GM18505 (cell line): ENCODE measurements around the gene TMEM255B.

Experiments used
- ATAC-seq: cut with Tn5 transposase; IDR thresholded peaks from one replicate; pipeline ENCODE4 v1.9.1; 2021; ENCODE audit not compliant: unreplicated experiment
- POLR2A ChIP-seq: IDR thresholded peaks from 4 replicates; pipeline ENCODE4 v1.6.1; 2011; ENCODE audit warnings: borderline replicate concordance; ENCODE audit not compliant: insufficient read depth, insufficient read length; ENCODE audit errors: extremely low read depth

The TMEM255B gene

DNA sequence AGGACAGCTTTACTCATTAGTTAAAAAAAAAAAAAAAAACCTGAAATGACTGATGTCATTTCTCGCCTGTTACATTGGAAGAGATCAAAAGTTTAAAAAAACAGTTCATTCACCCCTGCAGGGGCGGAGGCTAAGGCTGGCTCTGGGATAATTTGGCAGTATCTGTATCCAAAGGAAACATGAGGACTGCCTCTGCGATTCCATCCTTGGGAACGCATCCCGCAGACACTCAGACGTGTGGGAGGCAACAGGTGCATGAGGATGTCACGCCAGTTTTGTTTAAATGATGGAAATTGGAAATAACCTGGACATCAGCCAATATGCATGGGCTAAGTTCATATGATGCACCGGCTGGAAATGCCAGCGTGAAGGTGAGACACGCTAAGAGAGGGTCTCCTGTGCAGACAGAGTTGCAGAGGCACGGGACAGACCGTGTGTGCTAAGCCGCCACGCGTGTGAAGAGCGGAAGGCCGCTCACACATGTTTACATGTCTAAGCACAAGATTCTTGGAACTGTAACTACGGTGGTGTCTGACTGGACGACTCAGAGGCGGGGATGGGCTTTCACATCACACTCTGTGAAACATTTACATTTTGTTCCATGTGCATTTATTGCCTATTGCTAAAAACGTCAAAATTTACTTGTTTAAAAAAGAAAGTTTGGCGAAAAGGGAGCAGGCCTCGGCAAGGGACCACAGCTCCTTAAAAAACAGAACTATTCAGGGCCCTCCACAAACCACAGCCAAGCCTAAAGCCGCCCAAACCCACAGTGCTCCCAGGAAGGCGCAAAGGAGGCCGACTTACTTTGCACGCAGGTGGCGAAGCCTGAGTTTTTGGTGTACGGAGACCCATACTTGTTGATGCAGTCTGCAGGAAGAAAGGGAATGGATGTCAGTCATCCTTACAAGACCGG lies 87.0 kb downstream of the TMEM255B start:
- TF ChIP-seq POLR2A: no peak
- no peak for ATAC-seq

DNA sequence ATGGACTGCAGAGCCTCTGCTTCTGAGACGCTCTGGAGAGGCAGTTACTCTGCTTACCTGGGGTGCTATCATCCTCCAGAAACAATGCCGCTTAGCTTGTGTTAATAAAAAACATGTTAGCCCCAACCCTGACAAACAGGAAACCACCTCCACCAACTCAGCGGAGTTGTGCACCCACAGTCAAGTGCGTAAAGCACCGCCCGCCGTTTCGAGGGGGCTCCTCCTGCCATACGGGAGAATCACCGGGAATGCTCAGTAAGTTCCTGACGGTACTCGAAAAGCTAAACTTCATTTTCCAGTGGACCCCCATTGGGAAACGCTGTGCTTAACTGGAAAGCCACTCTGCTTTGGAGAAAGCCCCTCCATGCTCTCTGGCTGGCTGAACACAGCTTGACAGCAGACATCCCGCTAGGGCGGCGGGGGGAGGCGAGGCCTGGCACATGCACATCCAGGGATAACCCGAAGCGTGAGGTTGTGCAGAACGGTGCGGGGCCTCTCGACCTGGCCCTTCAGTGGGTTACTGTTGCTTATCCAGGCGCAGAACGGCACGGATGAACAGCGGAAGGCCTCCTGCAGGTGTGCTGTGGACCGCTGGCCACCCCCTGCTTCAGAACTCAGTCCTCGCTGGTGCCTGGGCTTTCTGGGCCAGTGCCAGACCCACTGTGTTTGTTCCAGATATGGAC lies 87.8 kb downstream of the TMEM255B start:
- no peak for TF ChIP-seq POLR2A
- no peak for ATAC-seq

DNA sequence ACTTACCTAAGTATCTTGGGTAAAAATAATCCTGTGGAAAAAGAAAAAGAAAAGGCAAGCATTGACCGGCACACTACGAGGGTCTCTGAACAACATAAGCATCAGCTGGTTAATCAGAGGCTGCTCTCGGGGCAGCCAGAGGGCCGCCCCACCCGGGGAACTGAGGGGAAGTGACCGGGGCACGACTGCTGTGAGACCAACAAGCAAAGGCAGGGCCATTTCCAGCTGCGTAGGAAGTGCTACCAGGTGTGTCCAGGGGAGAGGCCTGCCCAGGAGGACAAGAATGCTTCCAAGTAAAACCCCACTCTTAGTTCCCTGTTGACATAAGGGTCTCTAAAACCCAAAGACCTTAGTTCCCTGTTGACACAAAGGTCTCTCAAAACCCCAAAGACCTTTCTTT lies 89.0 kb downstream of the TMEM255B start:
- TF ChIP-seq POLR2A: no peak
- no peak for ATAC-seq

DNA sequence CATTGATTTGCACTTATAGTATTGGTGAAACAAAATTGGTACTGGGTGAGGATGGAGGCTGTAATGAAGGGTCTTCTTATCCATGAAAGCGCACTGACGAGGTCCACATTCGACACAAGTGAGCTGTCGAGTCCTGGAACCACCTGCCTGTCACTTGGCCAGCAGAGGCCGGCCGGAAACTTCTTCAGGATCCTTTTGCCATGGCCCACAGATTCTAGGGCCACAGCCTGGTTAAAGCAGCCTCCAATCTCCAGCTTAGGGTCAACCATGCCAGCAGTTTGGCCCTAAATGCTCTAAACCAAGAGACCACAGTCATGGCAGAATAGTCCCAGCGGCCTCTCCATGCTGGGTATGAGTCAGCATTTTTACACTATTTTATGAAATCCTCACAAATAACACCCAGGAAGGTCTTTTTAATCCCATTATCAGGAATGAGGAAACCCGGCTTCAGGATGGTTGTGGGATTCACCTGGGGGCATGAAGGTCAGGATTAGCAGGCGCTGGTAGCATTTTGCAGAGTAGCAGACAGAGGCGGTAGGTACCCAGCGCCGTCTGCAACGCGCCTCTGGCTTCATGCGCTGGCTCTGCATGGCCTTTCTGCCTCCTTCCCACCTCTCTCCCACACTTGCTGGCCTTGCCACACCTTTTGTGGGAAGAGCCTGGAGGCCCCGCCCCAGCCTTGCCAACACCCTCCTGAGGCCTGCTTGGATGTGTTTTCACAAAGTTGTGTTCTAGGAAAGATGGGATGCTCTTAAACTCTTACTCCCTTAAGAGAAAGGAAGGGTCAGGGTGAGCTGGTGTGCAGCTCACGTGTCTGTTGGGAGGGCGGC lies 89.6 kb downstream of the TMEM255B start:
- TF ChIP-seq POLR2A: no peak
- no peak for ATAC-seq

DNA sequence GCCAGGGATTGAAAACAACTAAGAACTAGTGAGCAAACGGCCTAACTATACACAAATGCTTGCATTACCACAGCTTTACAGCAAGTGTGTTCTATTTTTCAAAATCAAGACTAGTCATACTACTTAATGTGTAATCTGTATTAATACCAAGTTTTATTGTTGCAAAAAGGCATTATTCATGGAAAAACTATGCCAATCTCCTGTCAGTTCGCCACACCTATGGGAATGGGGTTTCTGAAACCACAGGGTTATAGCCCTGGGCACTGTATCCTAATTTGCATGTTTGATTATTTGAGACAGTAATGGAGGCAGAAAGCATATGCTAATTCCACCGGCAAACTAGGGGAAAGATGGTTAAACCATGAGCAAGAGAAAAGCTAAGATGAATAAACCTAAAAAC lies 90.5 kb downstream of the TMEM255B start:
- ATAC-seq: no peak
- TF ChIP-seq POLR2A: no peak

DNA sequence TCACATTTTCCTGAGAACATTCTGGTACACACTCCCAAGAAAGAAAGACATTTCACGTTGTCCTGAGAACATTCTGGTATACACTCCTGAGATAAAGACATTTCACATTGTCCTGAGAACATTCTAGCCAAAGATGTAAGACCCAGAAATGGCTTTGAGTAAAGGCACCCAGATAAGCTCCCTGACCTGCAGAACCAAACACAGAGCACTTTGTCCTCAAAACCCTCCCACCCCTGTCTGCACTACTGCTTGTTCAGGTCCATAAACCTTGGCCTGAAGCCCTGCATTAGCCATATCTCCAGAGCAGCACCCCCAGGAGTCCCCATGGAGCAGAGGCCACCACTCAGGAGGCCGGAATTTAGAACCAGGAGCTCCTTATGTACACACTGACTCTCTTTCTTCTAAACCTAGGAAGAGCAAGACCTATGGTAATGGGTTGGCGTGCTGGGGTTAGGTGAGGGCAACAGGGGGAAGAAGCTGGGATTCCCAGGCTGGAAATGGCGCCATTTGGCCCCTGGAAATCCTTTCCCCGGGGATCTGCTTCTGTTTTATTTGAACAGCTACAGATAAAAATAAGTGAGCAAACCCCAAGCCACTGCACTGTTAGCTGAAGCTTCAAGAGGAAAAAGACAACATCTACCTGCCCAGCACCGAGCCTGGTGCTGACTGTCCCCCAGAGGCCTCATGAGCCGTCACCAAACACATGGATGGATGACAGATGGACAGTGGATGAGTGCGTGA lies 91.1 kb downstream of the TMEM255B start:
- TF ChIP-seq POLR2A: no peak
- ATAC-seq: no peak

DNA sequence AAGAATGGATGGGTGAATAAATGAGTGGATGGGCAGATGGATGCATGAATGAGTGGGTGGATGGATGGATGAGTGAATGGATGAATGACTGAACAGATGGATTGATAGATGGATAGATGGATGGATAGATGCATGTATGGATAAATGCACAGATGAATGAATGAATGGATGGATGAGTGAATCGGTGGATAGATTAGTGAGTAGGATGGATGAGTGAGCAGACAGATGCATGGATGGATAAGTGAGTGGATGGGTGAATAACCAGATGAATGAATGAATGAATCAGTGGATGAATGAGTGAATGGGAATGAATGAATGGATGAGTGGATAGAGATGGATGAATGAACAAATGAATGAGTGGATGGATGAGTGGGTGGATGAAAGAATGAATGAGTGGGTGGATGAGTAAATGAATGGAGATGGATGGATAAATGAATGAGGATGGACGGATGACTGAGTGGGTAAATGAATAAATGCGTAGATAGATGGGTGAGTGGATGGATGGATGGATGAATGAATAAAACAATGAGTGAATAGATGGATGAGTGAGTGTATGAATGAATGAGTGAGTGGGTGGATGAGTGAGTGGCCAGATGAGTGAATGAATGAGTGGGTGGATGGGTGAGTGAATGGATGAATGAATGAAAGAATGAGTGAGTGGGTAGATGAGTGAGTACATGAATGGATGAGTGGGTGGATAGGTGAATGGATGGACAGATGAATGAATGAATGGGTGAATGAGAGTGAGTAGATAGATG lies 91.9 kb downstream of the TMEM255B start:
- ATAC-seq: no peak

DNA sequence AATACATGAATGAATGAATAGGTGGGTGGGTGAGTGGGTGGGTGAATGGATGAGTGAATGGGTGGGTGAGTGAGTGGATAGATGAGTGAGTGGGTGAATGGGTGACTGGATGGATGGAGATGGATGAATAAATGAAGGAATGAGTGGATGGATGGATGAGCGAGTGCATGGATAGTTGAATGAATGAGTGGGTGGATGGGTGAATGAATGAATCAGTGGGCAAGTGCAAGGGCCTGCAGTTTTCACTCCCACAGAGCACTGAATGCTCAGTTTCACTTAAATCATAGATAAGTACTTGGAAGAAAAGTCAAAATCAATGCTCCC lies 92.4 kb downstream of the TMEM255B start:
- no peak for TF ChIP-seq POLR2A
- ATAC-seq: no peak

More for the DNA sequence above, 91.9 kb downstream of the TMEM255B start:
- no peak for TF ChIP-seq POLR2A

DNA sequence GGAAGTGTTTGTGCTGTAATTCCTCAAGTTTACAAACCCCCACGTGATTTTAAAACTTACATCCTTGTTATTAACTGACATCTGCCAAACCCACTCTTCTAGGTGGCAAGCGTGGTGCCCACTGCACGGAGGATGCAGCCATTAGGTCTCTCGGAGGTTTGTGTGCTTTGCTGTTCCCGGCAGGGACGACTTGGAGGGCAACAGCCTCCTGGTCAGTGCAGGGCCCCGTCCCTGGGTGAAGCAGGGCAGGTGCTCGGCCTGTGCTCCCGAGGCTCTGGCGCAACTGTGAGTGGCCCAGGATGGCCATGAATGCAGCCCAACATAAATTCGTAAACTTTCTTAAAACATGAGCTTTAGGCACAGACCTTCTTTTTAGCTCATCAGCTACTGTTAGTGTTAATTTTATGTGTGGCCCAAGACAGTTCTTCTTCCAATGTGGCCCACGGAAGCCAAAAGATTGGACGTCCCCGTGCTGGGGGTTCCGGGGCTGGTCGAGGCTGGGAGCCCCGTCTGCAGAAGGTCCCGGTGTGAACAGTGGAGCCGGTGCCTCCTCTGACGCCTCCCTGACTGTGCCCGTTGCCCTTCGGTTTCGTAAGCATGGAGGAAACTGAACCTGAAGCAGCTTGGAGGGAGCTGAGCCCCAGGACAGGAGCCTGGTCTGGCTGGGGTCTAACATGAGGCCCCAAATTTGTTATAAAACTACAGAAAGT lies 93.0 kb downstream of the TMEM255B start:
- no peak for TF ChIP-seq POLR2A
- ATAC-seq: no peak

DNA sequence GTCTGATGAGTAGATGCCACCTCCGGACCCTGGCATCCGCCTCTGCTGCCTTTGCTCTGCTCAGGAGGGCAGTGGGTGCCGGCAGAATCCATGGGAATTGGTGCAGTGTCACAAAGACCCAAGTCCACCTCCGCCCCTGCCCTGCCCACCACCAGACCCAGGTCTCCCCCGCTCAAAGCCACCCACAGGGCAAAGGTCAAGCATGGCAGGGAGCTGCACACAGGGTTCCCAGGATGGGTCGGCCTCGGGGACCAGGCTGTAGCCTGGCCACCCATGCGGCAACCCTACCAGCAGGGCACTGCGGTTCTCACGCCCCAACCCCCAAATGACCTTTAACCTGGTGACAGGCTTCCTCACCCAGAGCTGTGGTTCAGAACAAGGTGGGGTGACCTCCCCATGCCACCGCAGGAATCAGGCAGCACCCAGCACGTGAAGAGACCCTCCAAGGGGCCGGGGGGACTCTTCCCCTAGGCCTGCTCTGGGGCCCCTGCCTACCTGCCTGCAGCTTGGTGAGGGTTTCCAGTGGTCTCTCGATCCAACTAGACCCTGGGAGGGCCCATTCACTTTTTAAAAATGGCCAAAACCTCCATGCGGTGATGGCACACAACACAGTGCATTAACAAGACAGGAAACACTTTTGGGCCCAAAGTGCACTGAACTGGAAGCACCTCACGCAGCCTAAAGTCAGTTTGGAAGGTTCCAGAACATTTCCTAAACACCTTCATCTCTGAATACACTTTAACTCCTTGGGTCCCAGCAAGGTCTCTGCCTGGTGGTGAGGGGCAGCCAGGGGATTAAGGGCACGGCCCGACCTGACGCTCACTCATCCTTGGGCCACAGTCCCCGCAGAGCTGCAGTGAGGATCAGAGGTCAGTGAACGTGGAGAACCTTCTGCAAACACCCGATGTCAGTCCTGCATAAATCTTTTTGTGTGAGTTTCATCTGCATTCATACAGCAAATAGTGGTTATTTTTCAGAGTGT lies 93.8 kb downstream of the TMEM255B start:
- no peak for TF ChIP-seq POLR2A
- no peak for ATAC-seq
